Gastroesophageal sphincter (tissue), 4 donors: Measurements from ENCODE around the gene SYNGR2. TPM values are rescaled to one million over a fixed set of nuclear protein-coding genes. Genes with fewer than 3 reads are reported as not detected.

ENCODE experiments used
- ATAC-seq: fragments of 150-250 bp; one replicate; pipeline ENCODE4 v1.9.1; 2016; ENCODE audit warnings: mild to moderate bottlenecking, moderate library complexity
- H3K27ac ChIP-seq, 4 donors: fragments of 200-600 bp; sonication (generic) in 3 of 4; 1 replicate in 3 of 4; 2 replicates in 1 of 4; pipeline ENCODE4 v1.5.1; 2016 to 2019
- H3K27me3 ChIP-seq: fragments of 200-600 bp; sonication (generic); one replicate; pipeline ENCODE4 v1.5.1; 2019
- H3K36me3 ChIP-seq, 2 donors: fragments of 200-600 bp; sonication (generic); one replicate each; pipeline ENCODE4 v1.5.1; 2019; ENCODE audit warnings: control low read depth in 1 of 2
- H3K4me1 ChIP-seq, 3 donors: fragments of 200-600 bp; sonication (generic); 1 replicate in 2 of 3; 2 replicates in 1 of 3; pipeline ENCODE4 v1.5.1; 2016 to 2019; ENCODE audit warnings: control low read depth in 2 of 3
- H3K4me3 ChIP-seq, 2 donors: fragments of 200-600 bp; sonication (generic); one replicate each; pipeline ENCODE4 v1.5.1; 2019; ENCODE audit warnings: mild to moderate bottlenecking in 1 of 2, moderate library complexity in 1 of 2
- H3K9me3 ChIP-seq, 3 donors: fragments of 200-600 bp; sonication (generic); one replicate each; pipeline ENCODE4 v1.5.1; 2017 to 2019; ENCODE audit warnings: control low read depth in 2 of 3
- CTCF ChIP-seq, 4 experiments: fragments of 200-600 bp in 2 of 4; fragments of 450-650 bp in 2 of 4; sonication (generic) in 1 of 4; IDR thresholded peaks; one replicate each; pipeline ENCODE4 v1.5.1; 2017 to 2019; ENCODE audit warnings: antibody characterized with exemption in 4 of 4, mild to moderate bottlenecking in 2 of 4, moderate library complexity in 2 of 4
- EP300 ChIP-seq: sonication (generic); formaldehyde crosslinking; IDR thresholded peaks from one replicate; pipeline ENCODE4 v1.6.1; 2017; ENCODE audit warnings: antibody characterized with exemption, mild to moderate bottlenecking
- POLR2A ChIP-seq, 2 donors: fragments of 450-650 bp; IDR thresholded peaks; one replicate each; pipeline ENCODE4 v1.6.1; 2017; ENCODE audit warnings: antibody characterized with exemption in 2 of 2, mild to moderate bottlenecking in 2 of 2, moderate library complexity in 1 of 2
- POLR2AphosphoS5 ChIP-seq: sonication (generic); formaldehyde crosslinking; IDR thresholded peaks from one replicate; pipeline ENCODE4 v1.6.1; 2017; ENCODE audit warnings: antibody characterized with exemption
- WGBS, 2 donors: methylation state at CpG; one replicate each; pipeline ENCODE4 v1.1.5; 2018; ENCODE audit warnings: low coverage in 1 of 2; 5-methylcytosine and 5-hydroxymethylcytosine counted together
- small RNA-seq, 4 donors: library from RNA; depleted of rRNA; stranded (forward); fragments of <200 nt; gene quantifications; one replicate each; pipeline ENCODE3, GENCODE V24; 2016
- total RNA-seq, 4 donors: library from RNA; depleted of rRNA; stranded (reverse); fragments of >200 nt; gene quantifications; one replicate each; pipeline ENCODE4 v1.1.0, GENCODE V29; 2016

The SYNGR2 gene
- total RNA-seq, 4 donors from 2014 or later, result 49.9 to 151 (median 81.2) TPM

GRCh38 chr17:78219396-78220150, 51.2 kb downstream of the SYNGR2 start:
- Histone ChIP-seq H3K9me3 (no peaks in the 10 kb centered on the region), H3K27me3 (no peaks in the 10 kb centered on the region), H3K4me1 (peaks cover 0 to 1% (median 0%) of the 10 kb centered on the region in 3 donors), H3K27ac (no peak overlapping the region), H3K4me3 (no peak overlapping the region), H3K36me3 (no peaks in the 10 kb centered on the region)
- 76 to 86% methylated on average over 7 to 9 of the region's 11 CpGs for WGBS, 2 donors
- no peak for ATAC-seq
- TF ChIP-seq POLR2A (IDR thresholded peaks at IDR 0.05) (no peak), EP300 (no peak), POLR2AphosphoS5 (no peak), CTCF (IDR thresholded peaks at IDR 0.05) (no peak)

Small RNA genes within 50 kb of the gene (small RNA-seq; reads per million reads assigned to genes)
- 0 reads per million in 4 donors for gene AC087645.1

Other genes with a start within 250 kb of the SYNGR2 start
- gene TNRC6C, start 209.9 kb upstream of the SYNGR2 start, total RNA-seq, result 10 to 100 TPM; 15.8 to 30.3 (median 27.7) TPM
- 10 to 100 TPM; 12.4 to 19.0 (median 15.5) TPM for gene TMC6, start 39.8 kb upstream of the SYNGR2 start, total RNA-seq
- gene TMC8, start 37.8 kb upstream of the SYNGR2 start, total RNA-seq, result 10 to 100 TPM in 1 of 4 donors, 1 to 10 TPM in 3; 1.7 to 12.0 (median 3.0) TPM
- not detected for gene C17orf99, start 22.2 kb upstream of the SYNGR2 start, total RNA-seq
- 10 to 100 TPM in 2 of 4 donors, 1 to 10 TPM in 2; 3.4 to 24.8 (median 12.1) TPM for gene TK1, start 18.5 kb downstream of the SYNGR2 start, total RNA-seq
- gene AFMID, start 18.8 kb downstream of the SYNGR2 start, total RNA-seq, result 10 to 100 TPM; 14.9 to 43.9 (median 31.6) TPM
- gene BIRC5, start 45.7 kb downstream of the SYNGR2 start, total RNA-seq, result 1 to 10 TPM in 1 of 4 donors, under 1 TPM in 1, not detected in 2; 0.27 to 1.6 TPM
- gene TMEM235, start 63.0 kb downstream of the SYNGR2 start, total RNA-seq, result not detected
- 100 to 1,000 TPM in 1 of 4 donors, 10 to 100 TPM in 3; 11.5 to 423 (median 38.2) TPM for gene SOCS3, start 191.5 kb downstream of the SYNGR2 start, total RNA-seq
- 10 to 100 TPM; 24.1 to 53.0 (median 38.8) TPM for gene PGS1, start 210.1 kb downstream of the SYNGR2 start, total RNA-seq